NOMO-1 treated with DMSO at 0.1 percent for 48 hours (cell line): ENCODE results near the gene UBE2E1.
"Not testable (repeated sequence)": the region's sequence is repeated elsewhere in the genome, so short reads cannot be mapped to it uniquely, and the experiment has no call there.

Source experiments
- DNase-seq: peaks from one replicate; lab custom pipeline; 2025; ENCODE audit not compliant: unreplicated experiment; lab: John Stamatoyannopoulos, UW

UBE2E1 gene

DNA sequence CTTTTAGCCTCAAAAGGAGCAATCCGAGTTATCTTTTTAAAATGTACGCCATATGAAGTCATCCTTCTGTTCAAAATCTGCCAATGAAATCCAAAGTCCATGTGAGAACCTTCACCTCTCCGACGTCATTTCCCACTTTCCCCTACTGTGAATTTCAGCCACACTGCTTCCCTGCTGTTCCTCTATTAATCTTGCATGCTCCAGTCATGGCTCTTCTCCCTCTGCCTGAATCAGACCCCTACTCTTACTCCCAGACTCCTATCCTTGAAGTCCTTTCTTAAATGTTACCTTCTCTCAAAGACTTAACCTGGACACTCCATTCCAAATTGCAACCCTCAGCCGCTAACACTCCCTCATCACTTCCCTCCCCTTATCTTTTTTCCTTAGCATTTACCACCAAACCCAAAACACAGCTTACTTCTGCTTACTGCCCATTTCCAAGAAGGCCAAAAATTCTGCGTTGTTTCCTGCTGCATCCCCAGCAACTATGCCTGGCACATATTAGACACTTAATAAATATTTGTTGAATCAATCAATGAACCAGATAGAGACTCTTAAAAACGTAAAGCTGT lies 109.9 kb downstream of the UBE2E1 start:
- peak; percentile 18 for DNase-seq

DNA sequence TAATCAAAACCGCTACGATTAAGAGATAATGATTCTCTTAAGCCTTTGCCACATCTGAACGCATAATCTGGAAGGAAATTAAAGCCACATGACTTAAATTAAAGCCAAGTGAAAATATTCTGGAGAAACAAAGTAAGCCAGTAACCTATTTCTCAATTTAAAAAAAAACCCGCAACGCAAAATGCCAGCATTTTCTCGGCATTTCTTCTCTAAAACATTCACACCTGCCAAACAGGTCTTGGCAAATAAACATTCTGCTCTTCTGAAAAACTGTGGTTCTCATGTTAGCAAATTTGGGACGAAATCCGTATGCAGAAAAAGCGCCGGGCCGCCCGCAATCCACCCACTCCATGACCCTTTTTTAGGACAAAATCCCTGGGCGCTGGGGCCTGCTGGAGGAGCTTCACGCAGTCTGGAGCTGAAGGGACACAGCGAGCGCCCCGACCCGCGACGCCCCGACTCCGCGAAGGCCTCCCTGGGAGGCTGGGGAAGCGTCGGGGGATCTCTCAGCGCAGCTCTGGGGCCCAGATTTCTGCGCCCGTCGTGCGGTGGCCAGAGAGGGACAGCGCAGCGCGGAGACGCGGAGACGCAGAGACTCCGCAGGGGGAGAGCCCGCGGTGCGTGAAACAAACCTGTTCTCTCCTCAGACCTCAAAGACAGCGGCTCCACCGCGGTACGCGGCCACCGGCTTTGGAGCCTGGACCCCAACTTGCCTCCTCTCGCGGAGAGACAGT lies 110.6 kb downstream of the UBE2E1 start:
- DNase-seq, result no peak

DNA sequence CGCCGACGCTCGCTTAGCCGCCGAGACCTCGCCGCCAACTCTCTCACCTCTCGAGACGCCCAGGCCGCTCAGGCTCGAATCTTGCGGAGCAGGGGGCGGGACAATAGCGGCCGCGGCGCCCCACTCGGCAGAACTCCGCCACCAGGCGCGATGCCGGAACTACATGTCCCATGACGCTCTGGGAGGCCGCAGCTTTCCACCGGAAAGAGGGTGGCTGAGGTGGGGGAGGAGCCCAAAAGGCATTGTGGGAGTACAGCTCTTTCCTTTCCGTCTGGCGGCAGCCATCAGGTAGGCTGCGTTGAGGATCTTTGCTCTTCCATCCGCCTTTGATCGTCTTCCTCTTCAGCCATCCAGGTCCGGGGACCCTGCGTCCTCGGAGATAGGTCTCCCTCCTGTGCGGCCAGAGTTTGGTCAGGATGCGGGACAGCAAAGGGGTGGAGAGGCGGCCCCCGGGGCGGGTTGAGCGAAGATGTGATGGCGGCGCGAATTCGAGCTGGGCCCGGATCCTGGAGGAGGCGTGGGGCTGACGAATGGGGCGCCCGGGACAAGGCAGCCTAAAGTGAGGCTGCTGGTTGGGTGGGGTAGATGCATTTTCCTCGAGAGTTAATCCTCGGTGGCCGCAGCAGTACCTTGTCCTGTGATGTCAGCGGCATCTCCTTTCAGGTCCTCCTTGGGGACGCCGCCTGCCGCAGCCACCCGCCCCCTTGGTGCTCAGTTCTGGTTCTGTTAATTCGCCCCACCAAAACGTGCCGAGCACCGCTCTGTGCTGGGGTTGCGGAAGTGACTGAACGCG lies 111.3 kb downstream of the UBE2E1 start, which contains the start of the genes NKIRAS1 and RPL15:
Gene NKIRAS1 (minus strand): TSS at position 105 of the 793 bp plus-strand sequence. CDS start 6,086 bp downstream, outside the sequence.
Gene RPL15 (plus strand): TSS at position 247 of the 793 bp plus-strand sequence. CDS start 728 bp downstream, outside the sequence.
- DNase-seq, result peak; percentile 97

DNA sequence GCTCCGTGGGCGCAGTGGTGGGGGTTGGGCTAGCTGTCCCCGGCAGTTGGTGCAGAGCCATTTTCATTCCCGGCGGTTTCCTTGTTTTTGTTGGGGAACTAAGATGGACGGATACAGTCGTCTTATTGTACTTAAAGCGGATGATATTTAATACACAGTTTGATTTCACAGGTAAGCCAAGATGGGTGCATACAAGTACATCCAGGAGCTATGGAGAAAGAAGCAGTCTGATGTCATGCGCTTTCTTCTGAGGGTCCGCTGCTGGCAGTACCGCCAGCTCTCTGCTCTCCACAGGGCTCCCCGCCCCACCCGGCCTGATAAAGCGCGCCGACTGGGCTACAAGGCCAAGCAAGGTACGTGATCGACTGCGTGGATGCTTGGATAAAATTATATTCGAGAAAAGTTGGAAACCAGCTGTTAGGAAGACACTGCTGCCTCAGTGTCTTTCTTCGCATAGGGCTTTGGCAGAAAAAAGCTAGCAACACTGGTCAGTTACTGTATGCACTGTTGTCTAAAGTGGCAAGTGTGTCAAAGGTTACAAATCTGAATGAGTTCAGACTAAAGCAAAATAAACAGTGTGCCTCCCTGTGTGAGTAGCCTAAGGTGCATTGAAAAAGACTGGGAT lies 112.0 kb downstream of the UBE2E1 start:
- DNase-seq, result peak; percentile 57

DNA sequence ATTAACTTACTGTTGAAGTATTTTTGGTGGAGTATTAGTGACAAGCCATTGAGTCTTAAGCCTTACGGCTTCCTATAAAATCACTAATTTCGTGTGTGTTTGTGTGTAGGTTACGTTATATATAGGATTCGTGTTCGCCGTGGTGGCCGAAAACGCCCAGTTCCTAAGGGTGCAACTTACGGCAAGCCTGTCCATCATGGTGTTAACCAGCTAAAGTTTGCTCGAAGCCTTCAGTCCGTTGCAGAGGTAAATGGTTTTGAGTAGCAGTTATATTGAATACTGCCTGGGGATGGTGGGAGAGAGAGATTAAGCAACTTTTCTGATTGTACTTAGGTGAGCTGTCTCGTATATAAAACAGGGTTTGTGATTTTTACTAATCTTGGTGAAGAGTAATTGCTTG lies 112.6 kb downstream of the UBE2E1 start:
- not testable (repeated sequence) for DNase-seq

DNA sequence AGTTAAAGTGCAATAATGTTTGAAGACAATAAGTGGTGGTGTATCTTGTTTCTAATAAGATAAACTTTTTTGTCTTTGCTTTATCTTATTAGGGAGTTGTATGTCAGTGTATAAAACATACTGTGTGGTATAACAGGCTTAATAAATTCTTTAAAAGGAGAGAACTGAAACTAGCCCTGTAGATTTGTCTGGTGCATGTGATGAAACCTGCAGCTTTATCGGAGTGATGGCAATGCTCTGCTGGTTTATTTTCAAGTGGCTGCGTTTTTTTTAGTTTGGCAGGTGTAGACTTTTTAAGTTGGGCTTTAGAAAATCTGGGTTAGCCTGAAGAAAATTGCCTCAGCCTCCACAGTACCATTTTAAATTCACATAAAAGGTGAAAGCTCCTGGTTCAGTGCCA lies 113.9 kb downstream of the UBE2E1 start:
- DNase-seq, result peak; percentile 29

DNA sequence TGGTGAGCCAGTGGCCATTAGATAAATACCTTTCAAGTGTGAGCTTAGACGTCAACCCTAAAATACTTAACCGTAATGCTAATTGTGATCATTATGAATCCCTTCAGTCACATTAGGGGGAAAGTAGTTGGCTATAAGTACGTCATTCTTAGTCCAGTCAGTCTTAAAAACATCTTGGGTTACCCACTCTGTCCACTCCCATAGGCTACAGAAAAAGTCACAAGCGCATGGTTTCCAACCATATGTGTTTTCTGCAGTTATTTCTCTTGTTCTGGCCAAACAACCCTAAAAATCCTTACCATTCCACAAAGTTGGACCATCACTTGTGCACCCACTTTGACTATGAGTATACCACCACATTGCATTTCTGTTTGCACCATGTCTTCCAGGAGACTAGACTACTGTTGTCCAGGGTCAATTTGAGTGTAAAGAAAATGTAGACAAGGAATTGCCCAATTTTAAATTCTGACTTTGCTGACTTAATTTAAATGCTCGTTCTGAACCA lies 114.4 kb downstream of the UBE2E1 start:
- no peak for DNase-seq

DNA sequence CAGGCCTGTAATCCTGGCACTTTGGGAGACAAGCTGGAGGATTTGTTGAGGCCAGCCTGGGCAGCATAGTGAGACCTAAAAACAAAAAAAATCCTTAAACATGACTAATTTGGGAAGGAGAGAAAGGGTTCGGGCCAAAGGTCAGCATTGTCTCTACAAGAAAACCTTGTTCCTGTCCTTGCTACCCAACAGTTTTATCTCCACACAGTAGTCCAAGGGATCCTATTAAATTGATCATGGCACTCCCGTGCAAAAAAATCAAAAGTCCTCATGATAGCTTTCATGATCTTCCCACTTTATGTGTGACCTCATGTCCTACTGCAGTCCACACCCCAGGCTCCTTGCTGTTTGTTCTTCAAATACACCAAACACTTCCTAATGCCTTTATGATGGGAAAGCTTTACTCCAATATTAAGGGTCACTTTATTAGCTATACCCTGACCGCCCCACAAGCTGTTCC lies 115.3 kb downstream of the UBE2E1 start:
- no peak for DNase-seq

DNA sequence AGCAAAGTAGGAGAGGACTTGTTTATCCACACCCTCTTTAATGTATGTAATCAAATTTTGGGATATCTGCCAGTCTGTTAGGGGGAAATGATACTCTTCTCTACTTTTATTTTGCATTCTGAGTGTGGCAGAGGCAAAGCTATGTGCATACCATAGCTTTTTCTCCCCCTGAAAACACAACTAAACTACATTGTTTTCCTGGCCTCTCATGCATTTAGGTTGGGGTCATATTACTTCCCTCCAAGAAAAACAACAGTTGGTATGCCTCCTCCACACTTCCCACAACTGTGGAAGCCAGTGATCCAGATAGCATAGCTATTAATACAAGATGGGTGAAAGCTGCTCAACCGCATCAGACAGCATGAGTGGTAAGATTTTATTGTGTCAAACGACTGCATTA lies 118.0 kb downstream of the UBE2E1 start:
- no peak for DNase-seq

DNA sequence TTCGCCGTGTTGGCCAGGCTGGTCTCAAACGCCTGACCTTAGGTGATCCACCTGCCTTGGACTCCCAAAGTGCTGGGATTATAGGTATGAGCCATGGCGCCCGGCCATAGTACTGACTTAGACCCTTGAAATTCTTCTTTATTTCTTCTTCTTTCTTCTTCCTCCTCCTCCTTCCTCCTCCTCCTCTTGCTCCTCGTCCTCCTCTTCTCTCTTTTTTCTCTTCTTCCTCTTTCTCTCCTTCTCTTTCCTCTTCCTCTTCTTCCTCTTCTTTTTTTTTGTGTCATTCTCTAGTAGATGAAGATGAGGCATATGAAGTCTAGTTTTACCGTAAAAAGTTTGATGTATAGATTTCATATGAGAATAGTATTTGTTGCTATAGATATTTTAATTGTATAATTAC lies 120.5 kb downstream of the UBE2E1 start:
- DNase-seq, result no peak

DNA sequence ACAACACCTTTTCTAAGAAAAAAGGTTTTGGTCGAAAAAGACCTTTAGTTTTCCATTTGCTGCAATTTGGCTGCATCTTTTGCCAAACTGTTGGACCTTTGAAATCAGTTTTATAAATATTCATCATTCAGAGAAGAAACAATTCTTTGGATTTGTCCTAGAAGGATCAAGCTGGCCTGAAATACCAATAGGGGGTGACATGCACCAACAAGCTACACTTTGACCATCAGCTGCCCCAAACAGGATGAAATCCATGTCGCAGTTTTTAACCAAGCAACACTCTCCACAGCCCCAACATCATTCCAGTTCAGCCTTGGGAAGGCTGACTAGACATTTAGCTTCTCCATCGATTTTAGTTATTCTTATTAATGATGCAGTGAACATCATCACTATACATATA lies 121.0 kb downstream of the UBE2E1 start:
- DNase-seq, result no peak

DNA sequence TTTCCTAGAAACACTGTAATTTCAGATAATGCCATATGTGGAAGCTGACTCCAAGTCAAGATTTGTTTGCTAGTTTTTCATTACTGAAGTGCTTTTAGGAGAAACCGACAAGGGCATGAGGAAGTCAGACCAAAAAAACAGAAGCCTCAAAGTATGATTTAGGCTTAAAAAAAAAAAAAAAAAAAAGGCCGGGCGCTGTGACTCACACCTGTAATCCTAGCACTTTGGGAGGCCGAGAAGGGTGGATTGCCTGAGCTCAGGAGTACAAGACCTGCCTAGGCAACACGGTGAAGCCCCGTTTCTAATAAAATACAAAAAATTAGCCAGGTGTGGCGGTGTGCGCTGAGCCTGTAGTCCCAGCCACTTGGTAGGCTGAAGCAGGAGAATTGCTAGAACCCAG lies 122.8 kb downstream of the UBE2E1 start:
- DNase-seq, result peak; percentile 48

DNA sequence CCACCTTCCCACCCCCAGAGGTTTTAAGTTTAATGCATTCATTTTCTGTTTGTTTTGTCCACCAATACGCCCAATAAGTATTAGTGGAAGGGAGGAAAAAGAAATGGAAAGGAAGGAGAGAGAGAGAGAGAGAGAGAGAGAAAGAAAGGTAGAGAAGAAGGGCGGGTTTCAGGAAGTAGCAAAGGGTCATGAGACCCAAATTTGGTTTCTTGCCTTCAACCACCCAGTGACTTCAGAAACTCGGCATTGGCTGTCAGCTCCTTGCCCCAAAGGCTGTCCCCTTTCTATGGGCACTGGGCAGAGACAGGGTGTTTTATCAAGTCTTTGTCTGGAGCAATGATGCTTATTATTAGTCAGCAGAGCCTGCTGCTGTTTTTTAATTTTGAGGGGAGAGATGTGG lies 125.8 kb downstream of the UBE2E1 start:
- no peak for DNase-seq

DNA sequence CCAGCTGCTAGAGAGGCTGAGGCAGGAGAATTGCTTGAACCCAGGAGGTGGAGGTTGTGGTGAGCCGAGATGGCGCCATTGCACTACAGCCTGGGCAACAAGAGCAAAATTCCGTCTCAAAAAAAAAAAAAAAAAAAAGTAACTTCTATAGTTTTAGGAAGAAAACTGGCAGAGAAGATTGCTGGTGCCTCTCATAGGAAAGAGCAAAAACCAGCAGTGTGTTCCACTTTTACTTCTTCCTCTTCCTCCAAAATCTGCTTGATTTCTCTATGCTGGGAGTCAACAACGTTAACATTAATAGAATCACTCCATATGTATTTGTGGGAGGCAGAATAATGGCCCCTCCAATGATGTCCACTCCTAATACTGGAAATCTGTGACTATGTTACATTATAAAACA lies 126.8 kb downstream of the UBE2E1 start:
- no peak for DNase-seq

DNA sequence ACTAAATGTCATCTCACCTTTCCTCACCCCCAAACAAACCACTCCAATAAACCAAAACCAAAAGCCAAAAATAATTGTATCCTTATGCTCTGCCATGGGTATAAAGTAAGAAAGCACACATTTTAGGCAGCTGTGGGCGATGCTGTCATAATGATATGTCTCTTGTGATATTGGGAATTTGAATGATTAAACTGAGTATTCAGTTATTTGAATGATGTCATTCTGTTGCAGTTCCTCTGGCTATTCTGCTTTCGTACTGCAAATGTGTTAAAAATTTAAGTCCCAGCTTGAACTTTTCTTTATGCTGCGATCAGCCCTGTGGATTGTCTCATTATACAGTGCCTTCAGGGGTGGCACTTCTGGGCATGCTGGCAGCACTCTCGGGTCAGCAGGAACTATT lies 128.5 kb downstream of the UBE2E1 start:
- no peak for DNase-seq

DNA sequence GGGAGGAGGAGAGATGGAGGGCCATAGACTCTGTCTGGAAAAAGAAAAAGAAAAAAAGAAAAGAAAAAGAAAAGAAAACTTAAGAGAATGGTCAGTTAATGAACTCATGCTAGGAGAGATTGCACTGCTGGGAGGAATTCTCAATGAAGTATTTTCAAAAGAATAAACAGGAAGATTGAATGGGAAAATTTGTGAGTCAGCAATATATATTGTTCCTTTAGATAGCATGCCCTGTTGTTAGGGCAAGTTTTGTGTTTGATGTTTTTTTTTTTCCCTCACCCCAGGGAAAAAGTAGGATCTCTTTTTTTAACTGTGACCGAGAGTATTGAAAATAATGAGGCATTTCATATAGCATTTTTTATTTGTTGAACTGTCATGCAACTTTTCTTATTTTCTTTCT lies 131.5 kb downstream of the UBE2E1 start:
- DNase-seq, result no peak

DNA sequence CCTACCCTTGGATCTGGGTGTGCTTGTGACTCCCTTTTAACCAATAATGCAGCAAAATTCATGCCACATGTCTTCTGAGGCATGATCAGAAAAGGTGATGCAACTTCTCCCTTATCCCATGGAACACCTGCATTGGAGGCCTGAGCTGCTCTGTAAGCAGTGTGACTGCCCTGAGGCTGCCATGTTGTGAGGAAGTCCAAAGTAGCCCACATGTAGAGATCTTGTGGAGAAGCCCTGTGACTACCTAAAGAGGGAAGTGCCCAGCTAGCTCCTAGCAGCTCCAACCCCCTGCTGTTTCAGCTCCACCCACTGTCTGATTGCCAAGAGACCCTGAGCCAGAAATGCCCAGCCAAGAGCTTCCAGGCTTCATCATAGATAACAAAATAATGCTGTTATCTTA lies 132.9 kb downstream of the UBE2E1 start:
- DNase-seq, result no peak

DNA sequence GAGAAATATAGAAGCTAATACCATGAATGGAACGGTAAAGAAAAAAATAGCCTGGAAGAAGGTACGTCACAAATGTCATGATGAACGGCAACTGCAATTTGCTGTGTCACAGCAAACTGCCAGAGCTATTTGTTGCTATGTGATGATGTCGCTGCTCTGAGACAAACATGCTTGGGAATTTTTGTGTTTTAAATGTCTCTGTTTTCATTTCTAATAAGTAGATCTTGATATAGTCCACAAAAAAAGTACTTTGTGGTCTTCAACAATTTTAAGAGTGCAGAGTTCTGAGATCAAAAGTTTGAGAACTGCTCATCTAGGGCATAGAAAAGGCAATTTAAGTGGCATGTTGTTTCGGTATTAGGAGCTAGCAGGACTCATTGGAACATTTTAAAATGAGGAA lies 135.0 kb downstream of the UBE2E1 start:
- no peak for DNase-seq
